NCI-H146 treated with DMSO at 0.1 percent for 48 hours (cell line): ENCODE measurements around the gene PCDHA8.
"Not testable (repeated sequence)": the region's sequence is repeated elsewhere in the genome, so short reads cannot be mapped to it uniquely, and the experiment has no call there.

ENCODE experiments used
- DNase-seq: peaks from one replicate; lab custom pipeline; 2025; ENCODE audit not compliant: unreplicated experiment; lab: John Stamatoyannopoulos, UW

The PCDHA8 gene

DNA sequence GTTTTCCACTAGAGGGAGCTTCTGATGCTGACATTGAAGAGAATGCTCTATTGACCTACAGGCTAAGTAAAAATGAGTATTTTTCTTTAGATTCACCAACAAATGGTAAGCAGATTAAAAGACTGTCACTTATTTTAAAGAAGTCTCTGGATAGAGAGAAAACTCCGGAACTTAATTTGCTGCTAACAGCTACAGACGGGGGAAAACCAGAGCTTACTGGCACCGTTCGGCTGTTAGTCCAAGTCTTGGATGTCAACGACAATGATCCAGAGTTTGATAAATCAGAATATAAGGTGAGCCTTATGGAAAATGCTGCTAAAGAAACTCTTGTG lies 28.5 kb downstream of the PCDHA8 start:
- DNase-seq, result no peak

DNA sequence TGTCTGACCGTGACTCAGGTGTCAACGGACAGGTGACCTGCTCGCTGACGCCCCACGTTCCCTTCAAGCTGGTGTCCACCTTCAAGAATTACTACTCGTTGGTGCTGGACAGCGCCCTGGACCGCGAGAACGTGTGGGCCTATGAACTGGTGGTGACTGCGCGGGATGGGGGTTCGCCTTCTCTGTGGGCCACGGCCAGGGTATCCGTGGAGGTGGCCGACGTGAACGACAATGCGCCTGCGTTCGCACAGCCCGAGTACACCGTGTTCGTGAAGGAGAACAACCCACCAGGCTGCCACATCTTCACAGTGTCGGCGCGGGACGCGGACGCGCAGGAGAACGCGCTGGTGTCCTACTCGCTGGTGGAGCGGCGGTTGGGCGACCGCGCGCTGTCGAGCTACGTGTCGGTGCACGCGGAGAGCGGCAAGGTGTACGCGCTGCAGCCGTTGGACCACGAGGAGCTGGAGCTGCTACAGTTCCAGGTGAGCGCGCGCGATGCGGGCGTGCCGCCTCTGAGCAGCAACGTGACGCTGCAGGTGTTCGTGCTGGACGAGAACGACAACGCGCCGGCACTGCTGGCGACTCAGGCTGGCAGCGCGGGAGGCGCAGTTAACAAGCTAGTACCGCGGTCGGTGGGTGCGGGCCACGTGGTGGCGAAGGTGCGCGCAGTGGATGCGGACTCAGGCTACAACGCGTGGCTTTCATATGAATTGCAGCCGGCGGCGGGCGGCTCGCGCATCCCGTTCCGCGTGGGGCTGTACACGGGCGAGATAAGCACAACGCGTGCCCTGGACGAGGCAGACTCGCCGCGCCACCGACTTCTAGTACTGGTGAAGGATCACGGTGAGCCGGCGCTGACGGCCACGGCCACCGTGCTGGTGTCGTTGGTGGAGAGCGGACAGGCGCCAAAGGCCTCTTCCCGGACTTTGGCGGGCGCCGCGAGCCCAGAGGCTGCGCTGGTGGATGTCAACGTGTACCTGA lies 29.5 kb downstream of the PCDHA8 start:
- no peak for DNase-seq

GRCh38 chr5:140875085-140876065 lies 34.4 kb downstream of the PCDHA8 start, which contains the start of gene PCDHA12:
TSS of gene PCDHA12 (plus strand) at chr5:140875308. CDS start at chr5:140875473, 165 bp downstream.
- no peak for DNase-seq

DNA sequence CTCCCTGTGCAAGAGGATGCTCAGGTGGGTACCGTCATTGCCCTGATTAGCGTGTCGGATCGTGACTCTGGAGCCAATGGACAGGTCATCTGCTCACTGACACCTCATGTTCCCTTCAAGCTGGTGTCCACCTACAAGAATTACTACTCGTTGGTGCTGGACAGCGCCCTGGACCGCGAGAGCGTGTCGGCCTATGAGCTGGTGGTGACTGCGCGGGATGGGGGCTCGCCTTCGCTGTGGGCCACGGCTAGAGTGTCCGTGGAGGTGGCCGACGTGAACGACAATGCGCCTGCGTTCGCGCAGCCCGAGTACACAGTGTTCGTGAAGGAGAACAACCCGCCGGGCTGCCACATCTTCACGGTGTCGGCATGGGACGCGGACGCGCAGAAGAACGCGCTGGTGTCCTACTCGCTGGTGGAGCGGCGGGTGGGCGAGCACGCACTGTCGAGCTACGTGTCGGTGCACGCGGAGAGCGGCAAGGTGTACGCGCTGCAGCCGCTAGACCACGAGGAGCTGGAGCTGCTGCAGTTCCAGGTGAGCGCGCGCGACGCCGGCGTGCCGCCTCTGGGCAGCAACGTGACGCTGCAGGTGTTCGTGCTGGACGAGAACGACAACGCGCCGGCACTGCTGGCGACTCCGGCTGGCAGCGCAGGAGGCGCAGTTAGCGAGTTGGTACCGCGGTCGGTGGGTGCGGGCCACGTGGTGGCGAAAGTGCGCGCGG lies 35.7 kb downstream of the PCDHA8 start:
- DNase-seq, result not testable (repeated sequence)

GRCh38 chr5:140877262-140877581 lies 36.2 kb downstream of the PCDHA8 start:
- DNase-seq, result no peak

DNA sequence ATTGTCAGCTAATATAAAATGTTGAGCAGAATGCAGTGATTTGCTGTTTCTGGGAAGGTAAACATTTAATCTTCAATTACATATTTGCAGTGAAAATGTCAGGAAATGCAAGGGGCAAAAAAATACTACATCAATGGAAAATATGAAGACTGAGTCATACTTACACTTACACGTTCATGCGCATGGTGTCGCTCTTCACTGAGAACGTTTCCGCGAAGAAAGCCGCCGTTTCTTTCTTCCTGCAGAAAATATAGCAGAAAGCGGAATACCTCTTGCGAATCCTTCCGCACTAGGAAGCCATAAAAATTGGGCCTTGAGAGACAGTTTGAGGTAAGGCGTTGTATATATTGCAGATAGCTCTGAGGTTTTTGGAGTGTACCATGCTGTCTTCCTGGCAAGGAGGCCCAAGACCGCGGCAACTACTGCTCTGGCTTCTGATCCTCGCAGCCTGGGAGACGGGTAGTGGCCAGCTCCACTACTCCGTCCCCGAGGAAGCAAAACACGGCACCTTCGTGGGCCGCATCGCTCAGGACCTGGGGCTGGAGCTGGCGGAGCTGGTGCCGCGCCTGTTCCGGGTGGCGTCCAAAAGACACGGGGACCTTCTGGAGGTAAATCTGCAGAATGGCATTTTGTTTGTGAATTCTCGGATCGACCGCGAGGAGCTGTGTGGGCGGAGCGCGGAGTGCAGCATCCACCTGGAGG lies 41.1 kb downstream of the PCDHA8 start, which contains the start of gene PCDHA13:
TSS of gene PCDHA13 (plus strand) at position 236 of the 702 bp plus-strand sequence. CDS start at position 381, 145 bp downstream.
- no peak for DNase-seq

DNA sequence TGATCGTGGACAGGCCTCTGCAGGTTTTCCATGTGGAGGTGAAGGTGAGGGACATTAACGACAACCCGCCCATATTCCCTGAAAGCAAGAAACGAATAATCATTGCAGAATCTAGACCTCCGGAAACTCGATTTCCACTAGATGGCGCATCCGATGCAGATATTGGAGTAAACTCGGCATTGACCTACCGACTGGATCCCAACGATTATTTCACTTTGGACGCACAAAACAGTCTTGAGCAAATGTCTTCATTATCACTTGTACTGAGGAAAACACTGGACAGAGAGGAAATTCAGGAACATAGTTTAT lies 41.6 kb downstream of the PCDHA8 start:
- DNase-seq, result no peak

DNA sequence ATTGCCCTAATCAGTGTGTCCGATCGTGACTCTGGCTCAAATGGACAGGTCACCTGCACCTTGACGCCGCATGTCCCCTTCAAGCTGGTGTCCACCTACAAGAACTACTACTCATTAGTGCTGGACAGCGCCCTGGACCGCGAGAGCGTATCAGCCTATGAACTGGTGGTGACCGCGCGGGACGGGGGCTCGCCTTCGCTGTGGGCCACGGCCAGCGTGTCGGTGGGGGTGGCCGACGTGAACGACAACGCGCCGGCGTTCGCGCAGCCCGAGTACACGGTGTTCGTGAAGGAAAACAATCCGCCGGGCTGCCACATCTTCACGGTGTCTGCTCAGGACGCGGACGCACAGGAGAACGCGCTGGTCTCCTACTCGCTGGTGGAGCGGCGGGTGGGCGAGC lies 42.4 kb downstream of the PCDHA8 start:
- no peak for DNase-seq

DNA sequence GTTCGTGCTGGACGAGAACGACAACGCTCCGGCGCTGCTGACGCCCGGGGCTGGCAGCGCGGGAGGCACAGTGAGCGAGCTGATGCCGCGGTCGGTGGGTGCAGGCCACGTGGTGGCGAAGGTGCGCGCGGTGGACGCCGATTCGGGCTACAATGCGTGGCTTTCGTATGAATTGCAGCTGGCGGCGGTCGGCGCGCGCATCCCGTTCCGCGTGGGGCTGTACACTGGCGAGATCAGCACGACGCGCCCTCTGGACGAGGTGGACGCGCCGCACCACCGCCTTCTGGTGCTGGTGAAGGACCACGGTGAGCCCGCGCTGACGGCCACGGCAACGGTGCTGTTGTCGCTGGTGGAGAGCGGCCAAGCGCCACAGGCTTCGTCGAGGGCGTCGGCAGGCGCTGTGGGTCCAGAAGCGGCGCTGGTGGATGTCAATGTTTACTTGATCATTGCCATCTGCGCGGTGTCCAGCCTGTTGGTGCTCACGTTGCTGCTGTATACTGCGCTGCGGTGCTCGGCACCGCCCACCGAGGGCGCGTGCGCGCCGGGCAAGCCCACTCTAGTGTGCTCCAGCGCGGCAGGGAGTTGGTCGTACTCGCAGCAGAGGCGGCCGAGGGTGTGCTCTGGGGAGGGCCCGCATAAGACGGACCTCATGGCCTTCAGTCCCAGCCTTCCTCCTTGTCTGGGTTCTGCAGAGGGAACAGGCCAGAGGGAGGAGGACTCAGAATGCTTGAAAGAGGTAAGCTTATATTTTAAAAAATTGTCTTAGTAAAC lies 43.1 kb downstream of the PCDHA8 start:
- DNase-seq, result no peak
